Naive thymus-derived CD4-positive, alpha-beta T cell (primary cell): ENCODE measurements around the gene B3GALT4. TPM values are rescaled to one million over a fixed set of nuclear protein-coding genes. Genes with fewer than 3 reads are reported as not detected.

Source experiments
- ATAC-seq: fragments of 150-1000 bp; cut with Tn5 transposase; 2 replicates; pipeline ENCODE4 v1.10.0; 2021; ENCODE audit warnings: mild to moderate bottlenecking, moderate library complexity
- CTCF ChIA-PET: fragments of 350-600 bp; sonication (Branson Sonifier 250); formaldehyde crosslinking; loops from one replicate; lab custom pipeline; 2021; ENCODE audit warnings: antibody characterized with exemption; lab: Charles Lee
- POLR2A ChIA-PET: fragments of 350-600 bp; sonication (Branson Sonifier 250); formaldehyde crosslinking; loops from one replicate; lab custom pipeline; 2021; ENCODE audit warnings: antibody characterized with exemption, inconsistent platforms; lab: Charles Lee
- DNase-seq, 9 donors: peaks; one replicate each; pipeline versions ENCODE4 v3.0.0 to v3.0.0-alpha.2; 2020 to 2022; ENCODE audit warnings: mixed read lengths in 1 of 9
- H3K27ac ChIP-seq: one replicate; pipeline ENCODE4 v1.7.0; 2013; ENCODE audit warnings: mild to moderate bottlenecking, low read depth, low read length, moderate library complexity
- H3K27me3 ChIP-seq, 2 donors: one replicate each; pipeline ENCODE4 v1.7.0; 2013; ENCODE audit warnings: low read length in 2 of 2, mild to moderate bottlenecking in 2 of 2, moderate library complexity in 2 of 2; ENCODE audit not compliant: control insufficient read depth in 2 of 2, insufficient read depth in 2 of 2
- H3K36me3 ChIP-seq, 3 experiments: 1 replicate in 2 of 3; 2 replicates in 1 of 3; pipeline ENCODE4 v1.7.0; 2013; ENCODE audit warnings: low read length in 3 of 3, mild to moderate bottlenecking in 3 of 3, moderate library complexity in 1 of 3; ENCODE audit not compliant: insufficient read depth in 3 of 3, control insufficient read depth in 2 of 3
- H3K4me1 ChIP-seq, 2 donors: one replicate each; pipeline ENCODE4 v1.7.0; 2013; ENCODE audit warnings: low read length in 2 of 2, mild to moderate bottlenecking in 2 of 2, moderate library complexity in 1 of 2; ENCODE audit not compliant: control insufficient read depth in 2 of 2, insufficient read depth in 2 of 2
- H3K4me3 ChIP-seq: 2 replicates; pipeline ENCODE4 v1.7.0; 2013; ENCODE audit warnings: mild to moderate bottlenecking, low read length
- H3K9me3 ChIP-seq, 3 experiments: 1 replicate in 2 of 3; 2 replicates in 1 of 3; pipeline ENCODE4 v1.7.0; 2013; ENCODE audit warnings: low read length in 3 of 3; ENCODE audit not compliant: control insufficient read depth in 2 of 3
- H3K27ac Mint-ChIP-seq, 9 donors: one replicate each; pipeline ENCODE4 v1.8.0; 2020 to 2022; ENCODE audit warnings: mixed read lengths in 9 of 9, mild to moderate bottlenecking in 8 of 9, moderate library complexity in 5 of 9, inconsistent platforms in 2 of 9
- H3K27me3 Mint-ChIP-seq, 5 donors: one replicate each; pipeline ENCODE4 v1.8.0; 2021 to 2022; ENCODE audit warnings: mixed read lengths in 5 of 5, mild to moderate bottlenecking in 1 of 5
- H3K36me3 Mint-ChIP-seq, 5 donors: one replicate each; pipeline ENCODE4 v1.8.0; 2020 to 2022; ENCODE audit warnings: mixed read lengths in 5 of 5, mild to moderate bottlenecking in 3 of 5, inconsistent platforms in 1 of 5
- H3K4me1 Mint-ChIP-seq, 7 donors: one replicate each; pipeline ENCODE4 v1.8.0; 2020 to 2022; ENCODE audit warnings: mixed read lengths in 7 of 7, mild to moderate bottlenecking in 3 of 7, inconsistent platforms in 1 of 7
- H3K4me3 Mint-ChIP-seq, 10 donors: one replicate each; pipeline ENCODE4 v1.8.0; 2020 to 2022; ENCODE audit warnings: mild to moderate bottlenecking in 10 of 10, mixed read lengths in 10 of 10, moderate library complexity in 6 of 10, inconsistent platforms in 2 of 10
- H3K9me3 Mint-ChIP-seq, 11 donors: one replicate each; pipeline ENCODE4 v1.8.0; 2020 to 2022; ENCODE audit warnings: mixed read lengths in 11 of 11, mild to moderate bottlenecking in 4 of 11, inconsistent platforms in 1 of 11, moderate library complexity in 1 of 11
- intact Hi-C, 2 donors: fragments of 100-400 bp; cut with micrococcal nuclease; formaldehyde crosslinking; loops; one replicate each; pipeline ENCODE4 v1.15.1; 2023
- polyA plus RNA-seq, 2 donors: library from polyadenylated mRNA; unstranded; fragments of 300-500 nt; fragmentation: Illumina TruSeq; gene quantifications; one replicate each; pipeline ENCODE4 v1.2.3, GENCODE V29; 2021
- total RNA-seq, 6 experiments: library from RNA in 5 of 6; stranded (reverse) in 5 of 6; gene quantifications; 1 replicate in 5 of 6; 2 replicates in 1 of 6; pipeline ENCODE4 v1.2.3 and lab custom pipeline; 2021 to 2026

The B3GALT4 gene
- total and polyA plus RNA-seq, 7 experiments from 2014 or later: 12.9 to 48.0 (median 18.9) TPM

GRCh38 chr6:33243476-33243875 lies 33.4 kb upstream of the B3GALT4 start:
- intact Hi-C loops: no loop called here

DNA sequence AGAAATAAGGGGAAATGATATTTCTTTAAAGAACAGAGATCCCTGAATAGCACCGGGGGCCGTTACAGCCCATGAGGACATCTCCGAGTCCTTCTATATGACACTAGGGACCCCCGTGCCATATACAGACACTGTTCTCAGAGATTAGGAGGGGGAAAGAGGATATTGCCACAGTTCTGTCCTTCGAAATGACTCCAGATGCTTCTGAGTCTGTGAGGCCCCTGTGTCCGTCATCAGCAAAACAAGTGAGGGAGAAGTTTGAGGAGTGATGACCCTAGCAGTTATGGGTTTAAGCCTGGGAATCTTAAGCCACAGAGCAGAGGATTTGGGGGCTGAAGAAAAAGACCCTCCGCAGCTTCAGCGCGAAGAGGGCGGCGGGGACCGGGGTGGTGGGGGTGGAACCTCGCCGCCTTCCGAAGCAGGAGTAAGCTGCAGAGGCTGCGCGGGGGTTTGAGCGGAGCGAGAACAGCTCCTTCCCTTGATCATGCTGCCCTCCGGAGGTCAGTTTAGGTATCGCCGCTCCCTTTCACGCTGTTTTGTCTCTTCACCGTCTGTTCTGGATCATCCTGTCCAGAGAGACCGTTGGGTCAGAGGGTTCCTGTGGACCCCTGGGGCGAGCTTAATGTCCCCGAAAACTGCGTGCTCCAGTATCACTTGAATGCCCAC lies 28.8 kb upstream of the B3GALT4 start:
- Histone ChIP-seq H3K36me3 (peaks cover 0 to 5% (median 0%) of the 10 kb centered on the region in 3 experiments), H3K27ac (peak overlapping the region; percentile 96), H3K9me3 (no peaks in the 10 kb centered on the region), H3K4me3 (peak overlapping the region; percentile 81), H3K27me3 (no peaks in the 10 kb centered on the region), H3K4me1 (peaks cover 11 to 15% of the 10 kb centered on the region in 2 donors)
- ATAC-seq (peak; percentile 60), DNase-seq (peak; percentile 79 to 92 (median 88))
- Mint-ChIP-seq H3K27me3 (peaks cover 0 to 9% (median 0%) of the 10 kb centered on the region in 5 donors), H3K4me1 (peaks cover 26 to 43% (median 35%) of the 10 kb centered on the region in 7 donors), H3K4me3 (peak overlapping the region; percentile 81 to 94 (median 90)), H3K9me3 (no peaks in the 10 kb centered on the region), H3K27ac (peak overlapping the region; percentile 82 to 98 (median 94)), H3K36me3 (peaks cover 4 to 16% (median 10%) of the 10 kb centered on the region in 5 donors)
- intact Hi-C loops: loop anchor here (1.0 to 5.0 kb wide), 8 partner anchors 40 to 403 kb away; partner anchors contain the start of genes PSMB8 (in 2 of the 2), HLA-DPA1 (in 1 of the 2) and RING1 (in 1 of the 2)
- ChIA-PET POLR2A (interaction anchor here (0.5 to 6.5 kb wide), 31 partner anchors 10 to 394 kb away, joined by 3 to 101 read pairs (median 5); partner anchors contain the start of genes B3GALT4, HSD17B8, PFDN6 and PSMB9), CTCF (interaction anchor here (0.6 to 5.3 kb wide), 22 partner anchors 13 to 1445 kb away, joined by 3 to 73 read pairs (median 6); partner anchors contain the start of genes B3GALT4, RGL2, RING1 and RPS18)

More at GRCh38 chr6:33243476-33243875, 33.4 kb upstream of the B3GALT4 start:
- H3K27ac ChIP-seq: no peak overlapping the region
- ATAC-seq (no peak), DNase-seq (no peak)
- peaks cover 0 to 4% of the 10 kb centered on the region in 2 donors for H3K4me1 ChIP-seq
- no peak overlapping the region for H3K4me3 ChIP-seq
- ChIA-PET CTCF (no interaction called here), POLR2A (interaction anchor here (0.9 kb wide), 2 partner anchors 9 to 84 kb away, joined by 3 read pairs; no protein-coding TSS in a partner anchor)
- H3K4me3 Mint-ChIP-seq: no peak overlapping the region
- H3K36me3 Mint-ChIP-seq: no peaks in the 10 kb centered on the region
- H3K9me3 Mint-ChIP-seq: no peaks in the 10 kb centered on the region
- H3K36me3 ChIP-seq: no peaks in the 10 kb centered on the region
- H3K27ac Mint-ChIP-seq: peak overlapping the region in 1 of 9 donors; percentile 73
- H3K9me3 ChIP-seq: no peaks in the 10 kb centered on the region
- H3K27me3 Mint-ChIP-seq: peaks cover 0 to 29% (median 5%) of the 10 kb centered on the region in 5 donors
- no peaks in the 10 kb centered on the region for H3K27me3 ChIP-seq
- peaks cover 7 to 14% (median 11%) of the 10 kb centered on the region in 7 donors for H3K4me1 Mint-ChIP-seq

GRCh38 chr6:33248643-33248931 lies 28.3 kb upstream of the B3GALT4 start:
- ATAC-seq (peak; percentile 18), DNase-seq (peak in 1 of 9 donors; percentile 47)
- peaks cover 26 to 43% (median 35%) of the 10 kb centered on the region in 7 donors for H3K4me1 Mint-ChIP-seq
- Histone ChIP-seq H3K36me3 (peaks cover 0 to 5% (median 0%) of the 10 kb centered on the region in 3 experiments), H3K4me1 (peaks cover 11 to 15% of the 10 kb centered on the region in 2 donors), H3K9me3 (no peaks in the 10 kb centered on the region), H3K27me3 (no peaks in the 10 kb centered on the region), H3K27ac (peak overlapping the region; percentile 96), H3K4me3 (peak overlapping the region; percentile 81)
- peak overlapping the region; percentile 81 to 94 (median 90) for H3K4me3 Mint-ChIP-seq
- POLR2A ChIA-PET: interaction anchor here (0.5 to 6.5 kb wide), 32 partner anchors 10 to 395 kb away, joined by 3 to 101 read pairs (median 5); partner anchors contain the start of genes B3GALT4, HSD17B8, PFDN6 and PSMB9
- no peaks in the 10 kb centered on the region for H3K9me3 Mint-ChIP-seq
- intact Hi-C loops: loop anchor here (1.0 to 5.0 kb wide), 8 partner anchors 40 to 404 kb away; partner anchors contain the start of genes PSMB8 (in 2 of the 2), HLA-DPA1 (in 1 of the 2) and RING1 (in 1 of the 2)
- H3K36me3 Mint-ChIP-seq: peaks cover 4 to 16% (median 10%) of the 10 kb centered on the region in 5 donors
- CTCF ChIA-PET: interaction anchor here (0.7 to 5.3 kb wide), 22 partner anchors 13 to 903 kb away, joined by 3 to 73 read pairs (median 6); partner anchors contain the start of genes B3GALT4, RGL2, RING1 and RPS18
- peak overlapping the region; percentile 82 to 98 (median 94) for H3K27ac Mint-ChIP-seq
- peaks cover 0 to 5% (median 0%) of the 10 kb centered on the region in 5 donors for H3K27me3 Mint-ChIP-seq

GRCh38 chr6:33248932-33249731 lies 27.8 kb upstream of the B3GALT4 start:
- CTCF ChIA-PET: interaction anchor here (0.7 to 5.3 kb wide), 23 partner anchors 14 to 903 kb away, joined by 3 to 73 read pairs (median 5); partner anchors contain the start of genes B3GALT4, RGL2, RING1 and RPS18
- H3K36me3 Mint-ChIP-seq: peaks cover 4 to 16% (median 10%) of the 10 kb centered on the region in 5 donors
- Histone ChIP-seq H3K27ac (peak overlapping the region; percentile 96), H3K4me1 (peaks cover 11 to 15% of the 10 kb centered on the region in 2 donors), H3K9me3 (no peaks in the 10 kb centered on the region), H3K4me3 (peak overlapping the region; percentile 81), H3K27me3 (no peaks in the 10 kb centered on the region), H3K36me3 (peaks cover 0 to 5% (median 0%) of the 10 kb centered on the region in 3 experiments)
- DNase-seq (peak; percentile 79 to 97 (median 94)), ATAC-seq (peak; percentile 91)
- peak overlapping the region; percentile 82 to 98 (median 94) for H3K27ac Mint-ChIP-seq
- peaks cover 26 to 43% (median 35%) of the 10 kb centered on the region in 7 donors for H3K4me1 Mint-ChIP-seq
- no peaks in the 10 kb centered on the region for H3K9me3 Mint-ChIP-seq
- H3K27me3 Mint-ChIP-seq: peaks cover 0 to 4% (median 0%) of the 10 kb centered on the region in 5 donors
- POLR2A ChIA-PET: interaction anchor here (0.6 to 6.5 kb wide), 34 partner anchors 11 to 395 kb away, joined by 3 to 101 read pairs (median 5); partner anchors contain the start of genes B3GALT4, HSD17B8, PFDN6 and PSMB9
- peak overlapping the region; percentile 81 to 94 (median 90) for H3K4me3 Mint-ChIP-seq
- intact Hi-C loops: loop anchor here (1.0 to 5.0 kb wide), 20 partner anchors 22 to 404 kb away; partner anchors contain the start of genes PSMB8 (in 2 of the 2), RING1 (in 2 of the 2), RXRB (in 2 of the 2) and SLC39A7 (in 2 of the 2)

DNA sequence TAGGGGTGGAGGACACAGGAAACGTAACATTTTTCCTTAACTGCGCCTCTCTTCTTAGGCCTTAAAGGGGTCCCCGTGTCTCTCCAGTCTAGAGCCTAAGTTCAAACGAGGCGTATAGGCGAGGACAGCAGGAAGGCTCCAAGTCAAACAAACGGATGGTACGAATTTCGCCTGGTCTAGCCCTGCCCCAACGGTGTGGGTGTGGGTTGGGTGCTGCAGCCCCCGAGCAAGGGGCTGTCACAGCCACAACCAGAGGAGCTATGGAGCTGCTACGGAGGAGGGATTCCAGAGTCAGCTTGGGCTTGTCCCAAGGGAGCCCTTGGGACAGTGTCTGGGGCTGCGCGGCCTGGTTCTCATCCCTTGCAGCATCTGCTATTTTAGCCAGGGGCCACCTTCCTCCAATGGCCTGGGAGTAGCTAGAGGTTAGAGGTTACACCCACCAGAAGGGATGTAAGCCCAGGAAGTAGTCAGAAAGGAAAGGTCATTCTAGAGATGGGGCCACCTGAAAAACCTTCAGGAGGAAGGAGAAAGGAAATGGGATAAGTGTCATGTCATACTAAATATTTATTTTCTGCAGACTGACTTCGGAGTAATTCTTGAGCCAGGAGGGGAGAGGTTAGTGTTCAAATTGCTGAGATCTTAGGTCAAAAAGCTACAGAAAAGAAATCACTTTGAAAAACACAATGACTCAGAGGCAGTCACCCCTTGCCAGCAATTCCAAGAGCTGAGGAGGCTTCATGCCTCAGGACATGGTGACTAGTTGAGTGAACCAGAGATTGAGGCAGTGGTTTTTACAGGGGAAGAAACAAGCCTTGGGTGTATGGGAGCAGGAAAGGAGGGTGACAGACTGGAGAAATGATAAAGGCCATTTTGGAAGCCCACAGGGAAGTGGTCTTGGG lies 26.9 kb upstream of the B3GALT4 start:
- POLR2A ChIA-PET: interaction anchor here (0.7 to 6.5 kb wide), 21 partner anchors 9 to 329 kb away, joined by 3 to 101 read pairs (median 11); partner anchors contain the start of genes B3GALT4, HSD17B8, RING1 and RPS18
- H3K27me3 Mint-ChIP-seq: peaks cover 0 to 4% (median 0%) of the 10 kb centered on the region in 5 donors

More for the DNA sequence above, 26.9 kb upstream of the B3GALT4 start:
- Mint-ChIP-seq H3K9me3 (no peaks in the 10 kb centered on the region), H3K4me3 (peak overlapping the region; percentile 81 to 94 (median 90)), H3K4me1 (peaks cover 26 to 43% (median 35%) of the 10 kb centered on the region in 7 donors), H3K27ac (peak overlapping the region; percentile 82 to 98 (median 94)), H3K36me3 (peaks cover 4 to 16% (median 10%) of the 10 kb centered on the region in 5 donors)
- no peaks in the 10 kb centered on the region for H3K27me3 ChIP-seq
- intact Hi-C loops: loop anchor here (1.0 to 5.0 kb wide), 17 partner anchors 21 to 405 kb away; partner anchors contain the start of genes PSMB8 (in 2 of the 2), RXRB (in 2 of the 2), SLC39A7 (in 2 of the 2) and VPS52 (in 2 of the 2)
- H3K9me3 ChIP-seq: no peaks in the 10 kb centered on the region
- peak overlapping the region; percentile 81 for H3K4me3 ChIP-seq
- CTCF ChIA-PET: interaction anchor here (0.9 to 5.3 kb wide), 8 partner anchors 13 to 181 kb away, joined by 3 to 73 read pairs (median 10); partner anchors contain the start of genes RGL2, RING1, RPS18 and VPS52
- peaks cover 0 to 5% (median 0%) of the 10 kb centered on the region in 3 experiments for H3K36me3 ChIP-seq
- ATAC-seq: no peak
- no peak for DNase-seq
- peaks cover 11 to 15% of the 10 kb centered on the region in 2 donors for H3K4me1 ChIP-seq
- H3K27ac ChIP-seq: peak overlapping the region; percentile 96
